HG03060 (cell line): ENCODE data around the gene APOBR.

Experiments
- ATAC-seq: cut with Tn5 transposase; IDR thresholded peaks from one replicate; pipeline ENCODE4 v1.9.1; 2021; ENCODE audit warnings: low read depth, moderate number of reproducible peaks; ENCODE audit not compliant: unreplicated experiment

The APOBR gene

DNA sequence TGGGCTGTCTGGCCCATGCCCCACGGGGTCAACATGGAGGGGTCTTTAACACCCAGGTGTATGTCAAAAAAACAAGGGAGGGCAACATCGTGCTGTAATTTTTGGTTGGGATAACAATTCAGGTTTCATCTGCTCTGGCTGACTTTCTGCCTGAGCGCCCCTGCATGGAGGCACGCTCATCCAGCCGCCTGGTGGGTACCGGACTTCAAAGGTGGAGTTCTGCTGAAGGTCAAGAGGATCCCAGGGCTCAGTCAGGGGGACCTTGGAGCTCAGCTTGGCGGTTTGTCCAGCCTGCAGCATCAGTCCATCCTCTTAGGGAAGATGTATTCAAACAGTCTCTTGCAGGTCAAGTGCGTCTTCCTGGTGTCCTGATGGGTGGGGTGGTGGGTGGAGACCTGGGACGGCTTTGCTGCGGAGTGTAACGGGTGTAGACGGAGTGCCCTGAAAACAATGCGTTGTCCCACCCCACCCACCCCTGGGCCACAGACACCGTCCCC is 53.9 kb downstream of the APOBR start:
- no peak for ATAC-seq
